Measurements from ENCODE around the gene NR3C1. TPM values are rescaled to one million over a fixed set of nuclear protein-coding genes. Genes with fewer than 3 reads are reported as not detected.

NR3C1 gene
- total and polyA plus RNA-seq, 2 of the 13 experiments (the other 11 are each of a cell fraction or from before 2014, with no cell fraction given), result 10.0 to 24.3 TPM

GRCh38 chr5:143405063-143405848 is 1.8 kb upstream of the NR3C1 start (continued):
- TF ChIP-seq SOX13 (IDR thresholded peaks at IDR 0.05), result no peak
- TF ChIP-seq SOX13 (CRISPR knock-in tag; conservative IDR thresholded peaks at IDR 0.05 in 1 of 2, IDR thresholded peaks at IDR 0.05 in 1 of 2), result peak in 1 of 2 experiments; percentile 47; a peak in 1 of 4 replicates
- peak; percentile 79 for TF ChIP-seq KMT2A (CRISPR knock-in tag; IDR thresholded peaks at IDR 0.05)
- TF ChIP-seq ELF1 (CRISPR knock-in tag; IDR thresholded peaks at IDR 0.05), result peak; percentile 76
- no peak for TF ChIP-seq ZXDC (CRISPR knock-in tag; IDR thresholded peaks at IDR 0.05)
- TF ChIP-seq WIZ (CRISPR knock-in tag; IDR thresholded peaks at IDR 0.05), result peak; percentile 98
- TF ChIP-seq ZNF598 (CRISPR knock-in tag; IDR thresholded peaks at IDR 0.05; ENCODE audit: borderline replicate concordance), result 0 out of 2 replicates have a peak, but pooled peaks have one; percentile 47
- no peak for TF ChIP-seq PAX8 (CRISPR knock-in tag; IDR thresholded peaks at IDR 0.05; ENCODE audit: borderline replicate concordance)
- peak; percentile 63; the same call in 1 of the 2 replicates for TF ChIP-seq ZNF446 (CRISPR knock-in tag; IDR thresholded peaks at IDR 0.05)
- no peak; the same call in 1 of the 2 replicates for TF ChIP-seq SMAD1 (CRISPR knock-in tag; IDR thresholded peaks at IDR 0.05; ENCODE audit: borderline replicate concordance, low read depth)
- peak; percentile 72; the same call in 1 of the 2 replicates for TF ChIP-seq ZNF564 (CRISPR knock-in tag; IDR thresholded peaks at IDR 0.05)
- no peak for TF ChIP-seq RFX5 (IDR thresholded peaks at IDR 0.05; ENCODE audit: low read depth, low read length)
- no peak for TF ChIP-seq ZSCAN12 (CRISPR knock-in tag; IDR thresholded peaks at IDR 0.05)
- TF ChIP-seq GFI1 (CRISPR knock-in tag; IDR thresholded peaks at IDR 0.05; ENCODE audit: borderline replicate concordance), result no peak
- no peak for TF ChIP-seq ZNF383 (CRISPR knock-in tag; IDR thresholded peaks at IDR 0.05; ENCODE audit: borderline replicate concordance)
- TF ChIP-seq KLF9 (CRISPR knock-in tag; IDR thresholded peaks at IDR 0.05; ENCODE audit: low read depth), result no peak
- no peak for TF ChIP-seq ZNF513 (CRISPR knock-in tag; conservative IDR thresholded peaks at IDR 0.05)
- TF ChIP-seq KDM3A (CRISPR knock-in tag; IDR thresholded peaks at IDR 0.05; ENCODE audit: low read depth), result peak; percentile 23; the same call in 1 of the 2 replicates
- no peak for TF ChIP-seq TRAFD1 (CRISPR knock-in tag; IDR thresholded peaks at IDR 0.05; ENCODE audit: borderline replicate concordance)
- peak; percentile 81 for TF ChIP-seq ZNF777 (CRISPR knock-in tag; IDR thresholded peaks at IDR 0.05)
- TF ChIP-seq ZNF512 (CRISPR knock-in tag; IDR thresholded peaks at IDR 0.05), result no peak

All from HepG2 (cell line).